ENCODE results near the gene CLBA1. TPM values are rescaled to one million over a fixed set of nuclear protein-coding genes. Genes with fewer than 3 reads are reported as not detected.

Gene CLBA1
- total RNA-seq, 3 donors from 2014 or later = 6.0 to 8.4 (median 6.9) TPM

DNA sequence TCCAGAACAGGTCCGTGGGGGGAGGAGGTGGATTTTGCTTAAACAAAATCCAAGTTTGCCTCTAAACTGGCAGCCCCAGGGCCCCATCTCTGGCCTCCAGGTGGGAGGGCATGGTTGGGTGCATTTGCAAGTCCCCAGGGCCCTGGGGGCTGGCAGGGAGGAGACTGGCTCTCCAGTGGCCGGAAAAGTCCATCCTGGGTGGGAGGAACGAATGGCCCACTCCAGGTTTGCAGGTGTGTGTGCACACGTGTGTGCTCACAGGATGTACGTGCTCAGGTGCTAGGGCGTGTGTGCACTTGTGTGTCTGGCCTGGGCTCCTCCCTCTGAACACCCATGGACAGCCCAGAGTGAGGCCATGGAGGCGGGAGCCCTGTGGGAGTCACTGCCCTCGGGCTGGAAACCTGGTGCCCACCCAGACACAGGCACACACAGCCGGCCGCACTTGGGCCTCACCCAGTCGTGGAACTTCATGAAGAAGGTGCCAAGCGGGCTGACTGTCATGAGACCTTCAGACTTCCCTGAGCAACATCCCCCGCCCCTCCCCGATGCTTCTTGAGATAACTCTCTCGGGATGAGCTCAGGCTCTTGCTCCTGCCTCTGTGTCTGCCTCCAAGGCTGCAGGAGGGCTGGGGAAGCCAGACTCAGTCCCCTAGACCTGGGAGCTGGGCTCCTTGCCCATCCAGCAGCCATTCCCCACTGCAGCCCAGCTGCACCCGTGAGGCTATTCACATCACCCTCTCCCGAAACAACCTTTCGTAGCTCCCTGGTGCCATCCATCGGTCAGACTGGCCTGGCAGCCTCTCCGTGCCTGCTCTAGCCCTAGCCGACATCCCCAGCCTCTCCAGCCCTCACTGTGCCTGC is 16.8 kb upstream of the CLBA1 start:
- TF ChIP-seq, protein P1, sequence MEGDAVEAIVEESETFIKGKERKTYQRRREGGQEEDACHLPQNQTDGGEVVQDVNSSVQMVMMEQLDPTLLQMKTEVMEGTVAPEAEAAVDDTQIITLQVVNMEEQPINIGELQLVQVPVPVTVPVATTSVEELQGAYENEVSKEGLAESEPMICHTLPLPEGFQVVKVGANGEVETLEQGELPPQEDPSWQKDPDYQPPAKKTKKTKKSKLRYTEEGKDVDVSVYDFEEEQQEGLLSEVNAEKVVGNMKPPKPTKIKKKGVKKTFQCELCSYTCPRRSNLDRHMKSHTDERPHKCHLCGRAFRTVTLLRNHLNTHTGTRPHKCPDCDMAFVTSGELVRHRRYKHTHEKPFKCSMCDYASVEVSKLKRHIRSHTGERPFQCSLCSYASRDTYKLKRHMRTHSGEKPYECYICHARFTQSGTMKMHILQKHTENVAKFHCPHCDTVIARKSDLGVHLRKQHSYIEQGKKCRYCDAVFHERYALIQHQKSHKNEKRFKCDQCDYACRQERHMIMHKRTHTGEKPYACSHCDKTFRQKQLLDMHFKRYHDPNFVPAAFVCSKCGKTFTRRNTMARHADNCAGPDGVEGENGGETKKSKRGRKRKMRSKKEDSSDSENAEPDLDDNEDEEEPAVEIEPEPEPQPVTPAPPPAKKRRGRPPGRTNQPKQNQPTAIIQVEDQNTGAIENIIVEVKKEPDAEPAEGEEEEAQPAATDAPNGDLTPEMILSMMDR (IDR thresholded peaks at IDR 0.05) = no peak
- Histone ChIP-seq H3K36me3 (ENCODE audit: low read depth) (no peaks in the 10 kb centered on the region), H3K9me3 (no peaks in the 10 kb centered on the region), H3K4me1 (ENCODE audit: low read depth) (peaks cover 42% of the 10 kb centered on the region), H3K4me3 (no peak overlapping the region)
- intact Hi-C loops (cut with DNase I, micrococcal nuclease) = no loop called here
- DNase-seq (peak in 2 of 3 donors; percentile 45 to 51), ATAC-seq (no peak)

DNA sequence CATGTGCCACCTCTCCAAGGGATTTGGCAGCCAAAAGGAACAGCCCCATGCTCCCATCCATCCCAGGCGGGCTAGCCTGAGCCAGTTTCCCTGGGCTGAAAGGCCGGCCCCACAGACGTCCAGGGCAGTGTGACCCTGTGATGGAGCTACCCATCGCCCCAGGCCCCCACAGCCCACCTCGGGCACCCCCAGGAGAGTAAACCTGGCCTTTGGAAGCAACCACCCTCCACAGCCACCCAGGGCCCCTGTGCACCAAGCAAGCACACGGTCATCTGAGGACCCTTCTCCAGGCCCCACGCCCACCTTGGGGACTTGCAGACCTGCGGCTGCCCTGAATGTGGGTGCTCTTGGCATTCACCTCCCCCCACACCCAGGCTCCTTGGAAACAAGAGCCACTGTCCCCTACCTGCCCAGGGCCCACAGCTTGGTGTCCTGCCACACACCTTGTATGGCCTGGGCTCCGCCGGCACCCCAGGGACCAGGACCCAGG is 15.8 kb upstream of the CLBA1 start:
- ATAC-seq (no peak), DNase-seq (peak in 1 of 3 donors; percentile 53)
- TF ChIP-seq, protein P1 (IDR thresholded peaks at IDR 0.05) = no peak
- Histone ChIP-seq H3K4me3 (no peak overlapping the region), H3K4me1 (ENCODE audit: low read depth) (peaks cover 49% of the 10 kb centered on the region), H3K9me3 (no peaks in the 10 kb centered on the region), H3K36me3 (ENCODE audit: low read depth) (no peaks in the 10 kb centered on the region)
- intact Hi-C loops (cut with DNase I, micrococcal nuclease) = loop anchor here (10.0 kb wide), 1 partner anchor 75 kb away; no protein-coding TSS in a partner anchor

DNA sequence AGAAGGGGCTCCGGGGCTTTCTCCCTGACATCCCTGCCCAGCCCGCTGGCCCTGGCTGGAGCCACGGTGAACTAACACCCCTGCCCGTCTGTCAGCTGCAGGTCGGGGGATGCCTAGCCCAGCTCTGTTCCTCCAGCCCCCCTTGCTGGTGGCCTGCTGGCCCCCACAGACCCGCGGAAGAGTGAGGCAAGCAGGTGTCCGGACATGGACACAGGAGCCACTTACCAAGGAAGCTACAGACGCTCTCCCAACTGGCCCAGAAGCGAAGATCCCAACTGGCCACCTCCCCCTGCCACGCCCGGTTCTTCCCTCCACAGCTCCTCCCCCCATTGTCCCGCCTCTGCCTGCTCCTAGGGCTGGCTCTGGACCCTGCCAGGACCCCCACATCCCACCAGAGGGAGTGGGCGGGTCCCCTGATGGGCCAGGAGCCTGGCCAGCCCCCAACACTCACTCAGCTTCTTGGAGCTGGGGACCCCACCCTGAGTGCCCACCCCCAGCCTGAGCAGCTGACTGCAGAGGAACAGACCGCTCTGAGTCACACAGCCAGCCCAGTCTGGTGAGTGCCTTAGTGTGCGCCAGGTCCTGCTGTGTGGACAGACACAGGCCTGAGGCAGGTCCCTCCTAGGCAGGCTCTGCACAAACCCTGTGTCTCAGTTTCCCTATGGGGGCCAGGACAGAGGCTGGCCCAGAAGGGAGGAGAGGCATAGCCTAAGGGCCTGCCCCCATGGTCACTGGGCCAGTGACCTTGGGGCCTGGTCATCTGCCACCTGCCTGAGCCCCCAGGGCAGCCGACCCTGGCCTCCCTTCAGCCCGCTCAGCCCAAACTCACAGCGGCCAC is 15.1 kb upstream of the CLBA1 start:
- Histone ChIP-seq H3K36me3 (ENCODE audit: low read depth) (no peaks in the 10 kb centered on the region), H3K9me3 (no peaks in the 10 kb centered on the region), H3K4me3 (no peak overlapping the region), H3K4me1 (ENCODE audit: low read depth) (peaks cover 50% of the 10 kb centered on the region)
- TF ChIP-seq, protein P1 (IDR thresholded peaks at IDR 0.05) = no peak
- DNase-seq (peak; percentile 37 to 85 (median 58)), ATAC-seq (peak; percentile 1)
- intact Hi-C loops (cut with DNase I, micrococcal nuclease) = loop anchor here (10.0 kb wide), 1 partner anchor 74 kb away; no protein-coding TSS in a partner anchor

DNA sequence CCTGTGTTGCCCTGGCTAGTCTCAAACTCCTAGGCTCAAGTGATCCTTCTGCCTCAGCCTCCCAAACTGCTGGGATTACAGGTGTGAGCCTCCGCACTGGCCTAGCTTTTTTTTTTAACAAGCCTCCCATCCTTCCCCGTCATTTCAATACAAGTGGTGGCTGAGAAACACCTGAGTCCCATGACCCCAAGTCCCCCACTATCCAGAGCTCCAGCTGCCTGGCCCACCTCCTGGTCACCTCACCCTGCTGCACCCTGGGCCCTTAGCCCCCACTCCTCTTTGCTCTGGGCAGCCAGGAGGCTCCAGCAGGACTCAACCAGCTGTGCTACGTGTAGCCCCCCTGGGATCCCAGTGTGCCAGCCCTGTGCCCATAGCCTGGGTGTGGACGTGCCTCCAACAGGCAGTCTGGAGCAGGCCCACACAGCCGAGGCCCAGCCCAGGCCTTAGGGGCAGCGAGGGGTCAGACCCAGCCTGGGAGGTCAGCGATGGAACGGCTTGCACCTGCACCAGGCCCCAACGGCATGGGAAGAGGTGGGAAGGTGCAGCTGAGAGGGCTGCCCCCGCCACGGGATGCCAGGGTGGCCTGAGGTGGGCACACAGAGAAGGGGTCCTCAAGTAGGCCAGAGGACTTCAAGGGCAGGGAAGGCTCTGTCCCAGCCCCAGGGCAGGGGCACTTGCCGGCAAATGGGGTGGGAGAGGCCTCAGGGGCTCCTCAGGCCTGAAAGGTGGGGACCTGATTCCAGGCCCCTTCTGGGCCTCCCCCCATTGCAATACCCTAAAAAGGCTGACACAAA is 13.9 kb upstream of the CLBA1 start:
- Histone ChIP-seq H3K4me1 (ENCODE audit: low read depth) (peaks cover 60% of the 10 kb centered on the region), H3K9me3 (no peaks in the 10 kb centered on the region), H3K4me3 (no peak overlapping the region), H3K36me3 (ENCODE audit: low read depth) (no peaks in the 10 kb centered on the region)
- TF ChIP-seq, protein P1 (IDR thresholded peaks at IDR 0.05) = no peak
- ATAC-seq = no peak
- peak in 2 of 3 donors; percentile 11 to 57 for DNase-seq
- intact Hi-C loops (cut with DNase I, micrococcal nuclease) = loop anchor here (10.0 kb wide), 1 partner anchor 73 kb away; no protein-coding TSS in a partner anchor

Data from mucosa of descending colon (tissue), 3 donors.